Gastrocnemius medialis (tissue), 4 donors: ENCODE measurements around the gene SNTG2. TPM values are rescaled to one million over a fixed set of nuclear protein-coding genes. Genes with fewer than 3 reads are reported as not detected.

Source experiments
- ATAC-seq, 2 donors: fragments of 150-250 bp; one replicate each; pipeline ENCODE4 v1.9.1; 2016
- DNase-seq, 2 donors: peaks; one replicate each; pipeline ENCODE4 v3.0.0-alpha.2; 2019
- H3K27ac ChIP-seq, 4 donors: fragments of 200-600 bp; sonication (generic); 1 replicate in 1 of 4; 2 replicates in 3 of 4; pipeline ENCODE4 v1.5.1; 2016 to 2018; ENCODE audit warnings: mild to moderate bottlenecking in 2 of 4, moderate library complexity in 1 of 4
- H3K27me3 ChIP-seq, 3 donors: fragments of 200-600 bp; sonication (generic) in 2 of 3; 1 replicate in 1 of 3; 2 replicates in 2 of 3; pipeline versions ENCODE4 v1.5.1 to v1.6.0; 2016 to 2019; ENCODE audit warnings: mild to moderate bottlenecking in 1 of 3, moderate library complexity in 1 of 3
- H3K36me3 ChIP-seq, 2 donors: fragments of 200-600 bp; sonication (generic) in 1 of 2; one replicate each; pipeline ENCODE4 v1.5.1; 2017 to 2018
- H3K4me1 ChIP-seq, 2 donors: fragments of 200-600 bp; sonication (generic) in 1 of 2; one replicate each; pipeline ENCODE4 v1.5.1; 2016 to 2017; ENCODE audit warnings: mild to moderate bottlenecking in 2 of 2
- H3K4me3 ChIP-seq, 4 donors: fragments of 200-600 bp; sonication (generic) in 3 of 4; 1 replicate in 1 of 4; 2 replicates in 3 of 4; pipeline ENCODE4 v1.5.1; 2016 to 2019; ENCODE audit warnings: mild to moderate bottlenecking in 2 of 4
- H3K9me3 ChIP-seq, 3 donors: fragments of 200-600 bp; sonication (generic) in 2 of 3; 1 replicate in 1 of 3; 2 replicates in 2 of 3; pipeline ENCODE4 v1.5.1; 2016 to 2019
- CTCF ChIP-seq, 5 experiments: fragments of 450-650 bp in 3 of 5; fragments of 200-600 bp in 2 of 5; sonication (generic) in 2 of 5; IDR thresholded peaks in 4 of 5; conservative IDR thresholded peaks in 1 of 5; 1 replicate in 4 of 5; 2 replicates in 1 of 5; pipeline ENCODE4 v1.5.1; 2016 to 2019; ENCODE audit warnings: antibody characterized with exemption in 5 of 5, mild to moderate bottlenecking in 3 of 5, moderate library complexity in 3 of 5
- POLR2A ChIP-seq, 2 donors: fragments of 450-650 bp; IDR thresholded peaks; one replicate each; pipeline ENCODE4 v1.6.1; 2017; ENCODE audit warnings: antibody characterized with exemption in 2 of 2, mild to moderate bottlenecking in 2 of 2, moderate library complexity in 2 of 2
- in situ Hi-C, 4 donors: fragments of 200-750 bp; cut with MboI; loops; one replicate each; pipeline versions ENCODE4 v1.15.0 to v1.8.0; 2017; ENCODE audit warnings: low sequenced_read_pairs in 4 of 4
- intact Hi-C: fragments of 100-400 bp; cut with DNase I; formaldehyde crosslinking; loops from one replicate; pipeline ENCODE4 v1.15.1; 2023; ENCODE audit warnings: low total_unique reads
- total RNA-seq, 4 donors: library from RNA; depleted of rRNA; stranded (reverse); fragments of >200 nt; gene quantifications; one replicate each; pipeline versions ENCODE4 v1.1.0 to v1.2.3, GENCODE V29; 2016

Gene SNTG2
- total RNA-seq, 4 donors from 2014 or later: 0.55 to 1.0 (median 0.92) TPM; not detected in 1

DNA sequence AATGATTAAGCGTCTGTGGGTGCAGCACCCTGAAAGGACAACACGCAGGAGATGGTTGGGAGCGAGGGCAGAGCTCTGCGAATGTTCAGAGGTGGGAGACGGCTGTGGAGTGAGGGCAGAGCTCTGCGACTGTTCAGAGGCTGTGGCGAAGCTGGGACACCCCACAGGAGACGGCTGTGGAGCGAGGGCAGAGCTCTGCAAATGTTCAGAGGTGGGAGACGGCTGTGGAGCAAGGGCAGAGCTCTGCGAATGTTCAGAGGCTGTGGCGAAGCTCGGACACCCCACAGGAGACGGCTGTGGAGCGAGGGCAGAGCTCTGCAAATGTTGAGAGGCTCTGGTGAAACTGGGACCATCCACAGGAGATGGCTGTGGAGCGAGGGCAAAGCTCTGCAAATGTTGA, 40.0 kb upstream of the SNTG2 start:
- Histone ChIP-seq H3K27me3 (no peaks in the 10 kb centered on the region), H3K4me1 (no peaks in the 10 kb centered on the region), H3K36me3 (no peaks in the 10 kb centered on the region), H3K9me3 (no peaks in the 10 kb centered on the region), H3K27ac (no peak overlapping the region), H3K4me3 (no peak overlapping the region)
- in situ Hi-C loops: no loop called here
- intact Hi-C loops: no loop called here
- no peak for ATAC-seq
- TF ChIP-seq POLR2A (IDR thresholded peaks at IDR 0.05) (no peak), CTCF (IDR thresholded peaks at IDR 0.05 in 4 of 5, conservative IDR thresholded peaks at IDR 0.05 in 1 of 5) (no peak)
- DNase-seq: no peak

DNA sequence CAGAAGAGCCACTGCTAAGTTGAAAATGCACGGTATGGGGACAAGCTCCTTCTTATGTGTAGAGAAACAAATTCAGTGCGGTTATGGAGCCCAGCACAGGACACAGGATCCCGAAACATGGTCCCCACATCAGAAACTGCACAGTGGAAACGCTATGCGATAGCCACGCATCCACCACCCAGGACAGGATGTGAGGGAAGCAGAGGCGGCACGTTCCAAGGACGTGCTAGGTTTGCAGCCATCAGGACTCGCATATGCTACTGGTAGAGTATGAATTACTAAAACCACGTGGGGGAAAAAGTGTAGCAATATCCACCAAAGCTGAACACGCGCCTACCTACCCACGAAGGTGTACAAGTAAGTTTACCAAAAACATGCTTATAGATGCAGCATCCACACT, 34.7 kb upstream of the SNTG2 start:
- intact Hi-C loops (no loop called here), in situ Hi-C loops (no loop called here)
- no peak overlapping the region for H3K4me3 ChIP-seq
- H3K36me3 ChIP-seq: no peaks in the 10 kb centered on the region
- no peak overlapping the region for H3K27ac ChIP-seq
- TF ChIP-seq CTCF (IDR thresholded peaks at IDR 0.05 in 4 of 5, conservative IDR thresholded peaks at IDR 0.05 in 1 of 5) (no peak), POLR2A (IDR thresholded peaks at IDR 0.05) (no peak)
- no peaks in the 10 kb centered on the region for H3K9me3 ChIP-seq
- ATAC-seq (no peak), DNase-seq (no peak)
- no peaks in the 10 kb centered on the region for H3K4me1 ChIP-seq
- H3K27me3 ChIP-seq: no peaks in the 10 kb centered on the region

- in situ Hi-C loops: no loop called here
- no peak for ATAC-seq
- Histone ChIP-seq H3K9me3 (no peaks in the 10 kb centered on the region), H3K4me3 (no peak overlapping the region), H3K36me3 (no peaks in the 10 kb centered on the region), H3K4me1 (no peaks in the 10 kb centered on the region), H3K27ac (no peak overlapping the region), H3K27me3 (no peaks in the 10 kb centered on the region)
- intact Hi-C loops: no loop called here
- DNase-seq: no peak
- TF ChIP-seq CTCF (IDR thresholded peaks at IDR 0.05 in 4 of 5, conservative IDR thresholded peaks at IDR 0.05 in 1 of 5): no peak
- TF ChIP-seq POLR2A (IDR thresholded peaks at IDR 0.05): no peak
Observed at GRCh38 chr2:916935-917334, 33.7 kb upstream of the SNTG2 start.

DNA sequence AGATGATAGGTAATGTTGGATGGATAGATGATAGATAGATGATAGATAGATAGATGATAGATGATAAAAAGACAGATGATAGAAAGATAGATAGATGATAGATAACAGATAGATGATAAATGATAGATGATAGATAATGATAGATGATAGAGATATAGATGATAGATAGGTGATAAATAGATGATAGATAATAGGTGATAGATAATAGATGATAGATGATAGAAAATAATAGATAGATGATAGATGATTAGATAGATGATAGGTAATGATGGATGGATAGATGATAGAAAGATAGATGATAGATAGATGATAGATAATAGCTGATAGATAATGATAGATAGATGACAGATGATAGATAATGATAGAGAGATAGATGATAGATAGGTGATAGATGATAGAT, 31.0 kb upstream of the SNTG2 start:
- ATAC-seq (no peak), DNase-seq (no peak)
- intact Hi-C loops: no loop called here
- H3K4me3 ChIP-seq: no peak overlapping the region
- H3K27ac ChIP-seq: no peak overlapping the region
- no peaks in the 10 kb centered on the region for H3K4me1 ChIP-seq
- no peaks in the 10 kb centered on the region for H3K27me3 ChIP-seq
- H3K36me3 ChIP-seq: no peaks in the 10 kb centered on the region
- no peak for TF ChIP-seq CTCF (IDR thresholded peaks at IDR 0.05 in 4 of 5, conservative IDR thresholded peaks at IDR 0.05 in 1 of 5)
- TF ChIP-seq POLR2A (IDR thresholded peaks at IDR 0.05): no peak
- no peaks in the 10 kb centered on the region for H3K9me3 ChIP-seq
- in situ Hi-C loops: no loop called here

GRCh38 chr2:920573-920972, 30.1 kb upstream of the SNTG2 start:
- DNase-seq (no peak), ATAC-seq (no peak)
- intact Hi-C loops (no loop called here), in situ Hi-C loops (no loop called here)
- Histone ChIP-seq H3K27me3 (no peaks in the 10 kb centered on the region), H3K9me3 (no peaks in the 10 kb centered on the region), H3K36me3 (no peaks in the 10 kb centered on the region), H3K4me1 (no peaks in the 10 kb centered on the region), H3K27ac (no peak overlapping the region), H3K4me3 (no peak overlapping the region)
- TF ChIP-seq CTCF (IDR thresholded peaks at IDR 0.05 in 4 of 5, conservative IDR thresholded peaks at IDR 0.05 in 1 of 5) (no peak), POLR2A (IDR thresholded peaks at IDR 0.05) (no peak)
